B cell (primary cell): Measurements from ENCODE around the gene TMEM120B. TPM values are rescaled to one million over a fixed set of nuclear protein-coding genes. Genes with fewer than 3 reads are reported as not detected.
A peak's percentile ranks its signal among the peaks of the same experiment; 100 is the strongest.

ENCODE experiments used
- ATAC-seq: fragments of 200-7000 bp; cut with Tn5 transposase; one replicate; pipeline ENCODE4 v1.10.0; 2021; ENCODE audit warnings: low read depth, mild to moderate bottlenecking, moderate number of reproducible peaks, moderate library complexity
- CTCF ChIA-PET: fragments of 350-600 bp; sonication (Branson Sonifier 250); formaldehyde crosslinking; loops from one replicate; lab custom pipeline; 2021; ENCODE audit warnings: antibody characterized with exemption, inconsistent platforms; lab: Charles Lee
- POLR2A ChIA-PET: fragments of 350-600 bp; sonication (Branson Sonifier 250); formaldehyde crosslinking; loops from one replicate; lab custom pipeline; 2021; ENCODE audit warnings: antibody characterized with exemption; lab: Charles Lee
- DNase-seq: peaks from one replicate; pipeline ENCODE4 v3.0.0; 2013
- H2AFZ ChIP-seq: 2 replicates; pipeline ENCODE4 v1.6.1; 2012; ENCODE audit warnings: mild to moderate bottlenecking, low read depth, low read length; ENCODE audit not compliant: insufficient read depth, poor library complexity, severe bottlenecking
- H3K27ac ChIP-seq, 2 donors: 1 replicate in 1 of 2; 2 replicates in 1 of 2; pipeline ENCODE4 v1.5.1; 2012 to 2013; ENCODE audit warnings: low read length in 2 of 2, mild to moderate bottlenecking in 2 of 2, moderate library complexity in 1 of 2
- H3K27me3 ChIP-seq, 4 experiments: fragments of 200-600 bp in 1 of 4; sonication (generic) in 1 of 4; replicated peaks in 1 of 4; 1 replicate in 2 of 4; 2 replicates in 2 of 4; pipeline versions ENCODE4 v1.6.1 to v1.7.0; 2013 to 2016; ENCODE audit warnings: low read length in 3 of 4, mild to moderate bottlenecking in 2 of 4, mixed read lengths in 1 of 4, moderate library complexity in 1 of 4; ENCODE audit not compliant: insufficient read depth in 4 of 4, control insufficient read depth in 3 of 4; ENCODE audit errors: control extremely low read depth in 1 of 4
- H3K36me3 ChIP-seq, 2 experiments: replicated peaks in 1 of 2; 1 replicate in 1 of 2; 2 replicates in 1 of 2; pipeline versions ENCODE4 v1.6.1 to v1.7.1; 2013; ENCODE audit warnings: low read length in 1 of 2; ENCODE audit not compliant: insufficient read depth in 2 of 2, control insufficient read depth in 1 of 2; ENCODE audit errors: control extremely low read depth in 1 of 2, extremely low read depth in 1 of 2
- H3K4me1 ChIP-seq, 2 donors: fragments of 200-600 bp in 1 of 2; sonication (generic) in 1 of 2; 1 replicate in 1 of 2; 2 replicates in 1 of 2; pipeline versions ENCODE4 v1.5.1 to v1.6.1; 2013 to 2017; ENCODE audit warnings: low read length in 2 of 2; ENCODE audit not compliant: control insufficient read depth in 2 of 2, insufficient read depth in 2 of 2
- H3K4me2 ChIP-seq: replicated peaks from 2 replicates; pipeline ENCODE3; 2012; ENCODE audit warnings: mild to moderate bottlenecking, low read depth, low read length; ENCODE audit not compliant: poor library complexity, severe bottlenecking
- H3K4me3 ChIP-seq, 5 experiments: fragments of 200-600 bp in 1 of 5; sonication (generic) in 1 of 5; 1 replicate in 3 of 5; 2 replicates in 2 of 5; pipeline versions ENCODE4 v1.5.1 to v1.7.0; 2011 to 2016; ENCODE audit warnings: low read length in 4 of 5, mild to moderate bottlenecking in 4 of 5, low read depth in 2 of 5, control low read depth in 1 of 5, moderate library complexity in 1 of 5; ENCODE audit not compliant: insufficient read depth in 1 of 5; ENCODE audit errors: control extremely low read depth in 1 of 5, extremely low read depth in 1 of 5
- H3K79me2 ChIP-seq: fragments of 200-600 bp; sonication (generic); one replicate; pipeline ENCODE4 v1.6.0; 2016; ENCODE audit warnings: low read length; ENCODE audit not compliant: control insufficient read depth, insufficient read depth
- H3K9ac ChIP-seq: fragments of 200-600 bp; sonication (generic); 2 replicates; pipeline ENCODE4 v1.6.1; 2017; ENCODE audit warnings: mild to moderate bottlenecking, low read length, moderate library complexity
- H3K9me3 ChIP-seq, 3 donors: one replicate each; pipeline versions ENCODE4 v1.6.1 to v1.7.1; 2013; ENCODE audit warnings: low read length in 2 of 3; ENCODE audit not compliant: control insufficient read depth in 2 of 3, insufficient read depth in 1 of 3; ENCODE audit errors: control extremely low read depth in 1 of 3
- H4K20me1 ChIP-seq: 2 replicates; pipeline ENCODE4 v1.6.0; 2012; ENCODE audit warnings: mild to moderate bottlenecking, low read length; ENCODE audit not compliant: insufficient read depth, control insufficient read depth, poor library complexity, severe bottlenecking
- H3K27ac Mint-ChIP-seq: one replicate; pipeline ENCODE4 v1.8.0; 2021; ENCODE audit warnings: mixed read lengths
- H3K27me3 Mint-ChIP-seq: one replicate; pipeline ENCODE4 v1.8.0; 2021; ENCODE audit warnings: mixed read lengths
- H3K4me1 Mint-ChIP-seq: one replicate; pipeline ENCODE4 v1.8.0; 2021; ENCODE audit warnings: mixed read lengths
- H3K4me3 Mint-ChIP-seq: one replicate; pipeline ENCODE4 v1.8.0; 2021; ENCODE audit warnings: mixed read lengths
- H3K9me3 Mint-ChIP-seq: one replicate; pipeline ENCODE4 v1.8.0; 2022; ENCODE audit warnings: mixed read lengths; ENCODE audit not compliant: insufficient read depth
- EZH2 ChIP-seq: IDR thresholded peaks from 2 replicates; pipeline ENCODE4 v1.6.1; 2012; ENCODE audit warnings: borderline replicate concordance, low read depth, mild to moderate bottlenecking, moderate library complexity, low read length; ENCODE audit not compliant: insufficient read depth, poor library complexity, severe bottlenecking
- WGBS: methylation state at CpG from one replicate; pipeline ENCODE4 v1.1.5; 2013; ENCODE audit warnings: missing lambda C conversion rate; ENCODE audit not compliant: insufficient coverage; 5-methylcytosine and 5-hydroxymethylcytosine counted together
- intact Hi-C: fragments of 100-400 bp; cut with micrococcal nuclease; formaldehyde crosslinking; loops from one replicate; pipeline ENCODE4 v1.10.0; 2022
- polyA plus RNA-seq: library from polyadenylated mRNA; depleted of rRNA; stranded (reverse); fragments of >200 nt; gene quantifications from 2 replicates; pipeline ENCODE4 v1.2.3, GENCODE V29; 2012
- total RNA-seq, 2 donors: library from RNA; stranded (reverse); fragments of 120-200 nt in 1 of 2; gene quantifications; 1 replicate in 1 of 2; 2 replicates in 1 of 2; pipeline versions ENCODE4 v1.2.3 to v1.2.4, GENCODE V29; 2013 to 2022
- TF ChIP-seq, protein P1 (sequence below): fragments of 200-600 bp; IDR thresholded peaks from one replicate; pipeline ENCODE4 v1.8.0; 2022; ENCODE audit warnings: antibody characterized with exemption, mild to moderate bottlenecking

Gene TMEM120B
- total and polyA plus RNA-seq, 2 donors (not counting 1 experiment from before 2014, with no cell fraction given): 9.2 to 9.7 TPM

DNA sequence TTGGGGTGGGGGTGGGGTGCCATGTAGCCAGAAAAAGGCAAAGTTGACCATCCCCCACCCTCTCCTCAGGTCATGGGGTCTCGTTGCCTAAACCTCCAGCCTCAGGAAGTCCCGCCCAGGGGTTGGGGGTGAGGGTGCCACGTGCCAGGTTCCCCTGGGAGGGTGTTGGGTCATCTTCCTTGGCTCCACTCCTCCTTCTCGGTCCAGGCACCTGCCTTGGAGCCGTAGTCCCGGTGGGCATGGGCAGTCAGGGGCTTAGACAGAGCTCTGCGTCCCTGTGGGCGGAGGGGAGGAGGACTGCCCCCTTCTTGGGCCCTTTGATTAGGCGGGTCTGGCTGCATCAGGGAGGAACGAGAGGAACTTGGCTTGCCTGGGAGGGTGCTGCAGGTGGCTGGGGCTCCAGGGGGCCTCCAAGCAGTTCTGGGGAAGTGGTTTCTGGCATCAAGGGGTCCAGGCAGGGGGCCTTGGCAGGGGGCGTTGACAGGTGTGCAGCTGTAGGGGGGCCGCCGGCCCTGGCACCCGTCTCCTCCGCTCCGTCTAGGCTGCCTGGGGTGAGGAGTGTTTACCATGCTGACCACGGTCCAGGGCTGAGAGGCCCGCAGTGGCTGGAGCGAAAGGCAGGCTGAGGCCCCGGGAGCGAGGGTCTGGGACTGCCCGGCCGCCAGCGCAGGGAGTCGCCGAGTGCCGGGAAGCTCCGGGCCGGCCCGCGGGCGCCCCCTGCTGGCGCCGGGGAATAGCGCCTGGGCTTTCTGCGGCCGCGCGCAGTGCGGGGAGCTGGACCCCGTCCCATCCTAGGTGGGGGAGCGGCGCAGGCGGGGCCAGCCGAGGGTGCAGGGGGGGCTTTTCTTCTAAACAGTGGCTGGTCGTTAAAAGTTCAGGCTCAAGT lies 99.1 kb downstream of the TMEM120B start:
- WGBS: under 1% methylated on average over 43 of the region's 46 CpGs
- H2AFZ ChIP-seq: no peak overlapping the region
- POLR2A ChIA-PET: interaction anchor here (0.6 to 13.7 kb wide), 9 partner anchors 10 to 1419 kb away, joined by 3 to 267 read pairs (median 6); partner anchors contain the start of genes PSMD9, RHOF and TMEM120B
- intact Hi-C loops: loop anchor here (1.0 to 5.0 kb wide), 3 partner anchors 8 to 34 kb away; no protein-coding TSS in a partner anchor
- peak overlapping the region; percentile 42 for H3K9ac ChIP-seq
- CTCF ChIA-PET: interaction anchor here (0.6 to 32.7 kb wide), 27 partner anchors 9 to 1126 kb away, joined by 3 to 1947 read pairs (median 3); partner anchors contain the start of genes CFAP251, PSMD9, RHOF and SETD1B
- TF ChIP-seq EZH2: no peak
- TF ChIP-seq, protein P1, sequence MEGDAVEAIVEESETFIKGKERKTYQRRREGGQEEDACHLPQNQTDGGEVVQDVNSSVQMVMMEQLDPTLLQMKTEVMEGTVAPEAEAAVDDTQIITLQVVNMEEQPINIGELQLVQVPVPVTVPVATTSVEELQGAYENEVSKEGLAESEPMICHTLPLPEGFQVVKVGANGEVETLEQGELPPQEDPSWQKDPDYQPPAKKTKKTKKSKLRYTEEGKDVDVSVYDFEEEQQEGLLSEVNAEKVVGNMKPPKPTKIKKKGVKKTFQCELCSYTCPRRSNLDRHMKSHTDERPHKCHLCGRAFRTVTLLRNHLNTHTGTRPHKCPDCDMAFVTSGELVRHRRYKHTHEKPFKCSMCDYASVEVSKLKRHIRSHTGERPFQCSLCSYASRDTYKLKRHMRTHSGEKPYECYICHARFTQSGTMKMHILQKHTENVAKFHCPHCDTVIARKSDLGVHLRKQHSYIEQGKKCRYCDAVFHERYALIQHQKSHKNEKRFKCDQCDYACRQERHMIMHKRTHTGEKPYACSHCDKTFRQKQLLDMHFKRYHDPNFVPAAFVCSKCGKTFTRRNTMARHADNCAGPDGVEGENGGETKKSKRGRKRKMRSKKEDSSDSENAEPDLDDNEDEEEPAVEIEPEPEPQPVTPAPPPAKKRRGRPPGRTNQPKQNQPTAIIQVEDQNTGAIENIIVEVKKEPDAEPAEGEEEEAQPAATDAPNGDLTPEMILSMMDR: peak; percentile 100
- DNase-seq (peak; percentile 81), ATAC-seq (peak; percentile 78)
- H3K27me3 Mint-ChIP-seq: no peaks in the 10 kb centered on the region
- H4K20me1 ChIP-seq: peaks cover 91% of the 10 kb centered on the region
- H3K27me3 ChIP-seq: no peaks in the 10 kb centered on the region
- H3K9me3 ChIP-seq: no peaks in the 10 kb centered on the region
- H3K27ac ChIP-seq: peak overlapping the region; percentile 11 to 61
- peaks cover 2 to 85% of the 10 kb centered on the region in 2 experiments for H3K36me3 ChIP-seq
- peak overlapping the region; percentile 11 to 53 (median 47) for H3K4me3 ChIP-seq
- peaks cover 42 to 51% of the 10 kb centered on the region in 2 donors for H3K4me1 ChIP-seq
- peak overlapping the region; percentile 84 for H3K4me3 Mint-ChIP-seq
- H3K79me2 ChIP-seq: peaks cover 93% of the 10 kb centered on the region
- H3K4me2 ChIP-seq: peak overlapping the region; percentile 86
- H3K27ac Mint-ChIP-seq: peak overlapping the region; percentile 87
- no peaks in the 10 kb centered on the region for H3K9me3 Mint-ChIP-seq
- H3K4me1 Mint-ChIP-seq: peaks cover 48% of the 10 kb centered on the region
